ENCODE data around the gene RSRP1.
"Not testable (repeated sequence)": the region's sequence is repeated elsewhere in the genome, so short reads cannot be mapped to it uniquely, and the experiment has no call there.

The RSRP1 gene

DNA sequence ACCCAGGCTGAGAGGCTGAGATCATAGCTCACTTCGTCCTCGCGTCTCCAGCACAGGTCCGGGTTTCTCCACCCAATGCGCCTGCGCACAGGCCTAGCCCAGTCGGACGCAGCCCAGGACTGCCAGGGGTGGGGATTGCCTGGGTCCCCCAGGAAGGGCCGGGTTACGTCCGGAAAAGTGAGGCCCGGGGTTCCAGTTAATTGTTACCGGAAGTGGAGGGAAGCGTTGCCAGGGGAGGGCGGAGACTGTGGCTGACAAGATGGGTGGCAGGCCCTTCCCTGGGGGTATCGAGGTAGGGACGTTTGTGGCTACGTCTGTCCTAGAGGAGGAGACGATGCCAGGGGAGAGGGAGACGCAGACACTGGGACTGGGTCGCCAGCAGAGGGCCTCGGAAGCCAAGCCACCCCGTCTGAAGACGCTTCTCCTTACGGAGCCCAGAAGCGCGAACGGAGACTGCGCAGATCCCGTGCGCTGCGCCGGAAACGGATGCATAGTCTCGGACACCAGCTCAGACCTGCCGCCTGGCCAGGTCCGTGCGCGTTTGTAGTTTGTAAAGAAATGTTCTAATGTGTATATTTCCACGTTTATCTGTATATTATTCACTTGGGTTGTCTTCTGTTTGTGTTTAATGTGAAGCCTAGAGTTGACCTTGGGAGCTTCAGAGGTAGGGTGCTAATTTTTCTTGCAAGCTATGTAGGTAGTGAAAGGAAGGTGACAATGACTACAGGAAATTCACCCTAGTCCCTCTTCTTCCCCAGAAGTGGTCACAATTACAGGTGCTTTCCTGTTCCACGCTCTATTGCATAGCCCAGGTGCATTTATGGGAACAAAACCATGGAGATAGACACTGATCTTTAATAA lies 7.3 kb downstream of the RSRP1 start:
- H3K4me3 ChIP-seq (ENCODE audit: low read depth, low read length): peak overlapping the region; percentile 69
- peak; percentile 96 for DNase-seq (ENCODE audit: low read depth)
- TF ChIP-seq, protein P1, sequence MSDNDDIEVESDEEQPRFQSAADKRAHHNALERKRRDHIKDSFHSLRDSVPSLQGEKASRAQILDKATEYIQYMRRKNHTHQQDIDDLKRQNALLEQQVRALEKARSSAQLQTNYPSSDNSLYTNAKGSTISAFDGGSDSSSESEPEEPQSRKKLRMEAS (IDR thresholded peaks at IDR 0.05; ENCODE audit: low read depth, low read length): peak; percentile 56
- peak; percentile 70 for TF ChIP-seq MYC (IDR thresholded peaks at IDR 0.05; ENCODE audit: low read depth, low read length)
- TF ChIP-seq, protein P2, sequence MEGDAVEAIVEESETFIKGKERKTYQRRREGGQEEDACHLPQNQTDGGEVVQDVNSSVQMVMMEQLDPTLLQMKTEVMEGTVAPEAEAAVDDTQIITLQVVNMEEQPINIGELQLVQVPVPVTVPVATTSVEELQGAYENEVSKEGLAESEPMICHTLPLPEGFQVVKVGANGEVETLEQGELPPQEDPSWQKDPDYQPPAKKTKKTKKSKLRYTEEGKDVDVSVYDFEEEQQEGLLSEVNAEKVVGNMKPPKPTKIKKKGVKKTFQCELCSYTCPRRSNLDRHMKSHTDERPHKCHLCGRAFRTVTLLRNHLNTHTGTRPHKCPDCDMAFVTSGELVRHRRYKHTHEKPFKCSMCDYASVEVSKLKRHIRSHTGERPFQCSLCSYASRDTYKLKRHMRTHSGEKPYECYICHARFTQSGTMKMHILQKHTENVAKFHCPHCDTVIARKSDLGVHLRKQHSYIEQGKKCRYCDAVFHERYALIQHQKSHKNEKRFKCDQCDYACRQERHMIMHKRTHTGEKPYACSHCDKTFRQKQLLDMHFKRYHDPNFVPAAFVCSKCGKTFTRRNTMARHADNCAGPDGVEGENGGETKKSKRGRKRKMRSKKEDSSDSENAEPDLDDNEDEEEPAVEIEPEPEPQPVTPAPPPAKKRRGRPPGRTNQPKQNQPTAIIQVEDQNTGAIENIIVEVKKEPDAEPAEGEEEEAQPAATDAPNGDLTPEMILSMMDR (IDR thresholded peaks at IDR 0.05; ENCODE audit: low read depth, low read length): peak; percentile 57
- TF ChIP-seq POLR2A (IDR thresholded peaks at IDR 0.05; ENCODE audit: extremely low read depth, insufficient read length): peak; percentile 77

DNA sequence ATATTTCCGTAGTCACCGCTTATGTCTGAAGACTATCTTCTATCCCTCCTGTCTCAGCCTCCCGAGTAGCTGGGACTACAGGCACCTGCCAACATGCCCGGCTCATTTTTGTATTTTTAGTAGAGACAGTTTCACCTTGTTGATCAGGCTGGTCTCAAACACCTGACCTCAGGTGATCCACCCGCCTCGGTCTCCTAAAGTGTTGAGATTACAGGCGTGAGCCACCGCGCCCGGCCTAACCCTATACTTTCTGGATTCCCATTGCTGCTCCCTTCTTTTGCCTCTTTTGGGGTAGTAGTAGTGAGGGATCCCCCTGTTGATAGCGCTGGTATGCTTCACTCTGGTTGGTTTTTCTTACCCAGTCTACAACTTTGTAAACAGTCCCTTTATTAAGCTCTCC lies 9.2 kb downstream of the RSRP1 start:
- no peak for DNase-seq (ENCODE audit: low read depth)
- no peak overlapping the region for H3K4me3 ChIP-seq (ENCODE audit: low read depth, low read length)
- TF ChIP-seq POLR2A (IDR thresholded peaks at IDR 0.05; ENCODE audit: extremely low read depth, insufficient read length) (no peak), MYC (IDR thresholded peaks at IDR 0.05; ENCODE audit: low read depth, low read length) (no peak)
- TF ChIP-seq, protein P1 (IDR thresholded peaks at IDR 0.05; ENCODE audit: low read depth, low read length): no peak
- TF ChIP-seq, protein P2 (IDR thresholded peaks at IDR 0.05; ENCODE audit: low read depth, low read length): no peak

DNA sequence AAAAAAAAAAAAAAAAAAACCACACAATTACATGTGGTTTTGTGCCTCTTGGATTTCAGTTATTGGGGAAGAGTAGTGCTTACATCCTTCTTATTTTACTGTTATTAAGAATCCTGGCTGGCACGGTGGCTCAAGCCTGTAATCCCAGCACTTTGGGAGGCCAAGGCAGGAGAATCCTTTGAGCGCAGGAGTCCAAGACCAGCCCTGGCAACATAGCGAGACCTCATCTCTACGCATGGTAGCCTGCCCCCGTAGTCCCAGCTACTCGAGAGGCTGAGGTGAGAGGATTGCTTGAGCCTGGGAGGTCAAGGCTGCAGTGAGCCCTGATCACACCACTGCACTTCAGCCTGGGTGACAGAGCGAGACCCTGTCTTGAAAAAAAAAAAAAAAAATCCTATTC lies 11.0 kb downstream of the RSRP1 start:
- H3K4me3 ChIP-seq (ENCODE audit: low read depth, low read length); DNase-seq (ENCODE audit: low read depth): not testable (repeated sequence)

DNA sequence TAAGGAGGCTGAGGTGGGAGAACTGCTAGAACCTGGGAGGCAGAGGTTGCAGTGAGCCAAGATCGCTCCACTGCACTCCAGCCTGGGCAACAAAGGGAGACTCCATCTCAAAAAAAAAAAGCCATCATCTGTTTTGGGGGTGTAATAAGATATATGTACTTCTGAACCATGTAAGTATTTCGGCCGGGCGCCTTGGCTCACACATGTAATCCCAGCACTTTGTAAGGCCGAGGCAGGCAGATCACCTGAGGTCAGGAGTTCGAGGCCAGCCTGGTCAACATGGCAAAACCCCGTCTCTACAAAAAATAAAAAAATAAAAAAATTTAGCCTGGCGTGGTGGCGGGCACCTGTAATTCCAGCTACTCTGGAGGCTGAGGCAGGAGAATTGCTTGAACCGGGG lies 11.8 kb downstream of the RSRP1 start:
- H3K4me3 ChIP-seq (ENCODE audit: low read depth, low read length); DNase-seq (ENCODE audit: low read depth): not testable (repeated sequence)

DNA sequence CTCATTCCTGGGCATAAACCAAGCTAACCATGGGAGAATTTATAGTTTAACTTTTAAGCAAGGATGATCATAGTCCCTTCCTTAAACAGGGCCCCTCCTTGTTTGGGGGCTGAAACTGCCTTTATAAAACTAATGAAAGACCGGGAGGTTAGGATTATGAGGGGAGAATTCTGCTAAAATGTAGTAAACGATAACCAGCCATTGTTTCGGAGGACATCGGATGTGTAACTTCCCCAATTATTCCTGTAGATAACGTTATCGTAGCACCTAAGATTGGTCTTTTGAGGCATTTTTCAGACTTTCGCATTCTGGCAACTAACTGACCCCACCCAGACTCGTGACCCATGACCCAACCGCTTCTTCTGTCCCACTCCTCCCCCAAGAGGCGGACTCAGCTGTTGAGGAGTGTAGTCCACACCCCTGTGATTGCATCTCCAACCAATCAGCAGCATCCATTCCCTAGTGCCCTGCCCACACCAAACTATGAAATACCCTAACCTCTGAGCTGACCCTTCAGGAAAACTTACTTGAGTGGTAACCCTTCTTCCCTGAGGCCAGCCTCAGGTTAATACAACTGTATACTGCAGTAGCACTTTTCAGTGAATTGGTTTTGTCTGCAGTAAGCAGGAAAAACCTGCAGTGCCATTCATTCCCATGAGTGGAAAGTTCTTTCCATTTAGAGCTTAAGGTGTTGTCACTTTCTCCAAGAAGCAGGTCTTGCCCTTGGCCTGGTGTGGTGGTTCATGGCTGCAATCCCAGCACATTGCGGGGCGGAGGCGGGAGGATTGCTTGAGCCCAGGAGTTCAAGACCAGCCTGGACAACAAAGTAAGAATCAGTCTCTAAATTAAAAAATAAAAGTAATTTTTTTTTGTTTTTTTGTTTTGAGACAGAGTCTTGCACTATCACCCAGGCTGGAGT lies 14.1 kb downstream of the RSRP1 start:
- DNase-seq (ENCODE audit: low read depth): peak; percentile 89
- TF ChIP-seq, protein P1 (IDR thresholded peaks at IDR 0.05; ENCODE audit: low read depth, low read length): peak; percentile 44
- TF ChIP-seq POLR2A (IDR thresholded peaks at IDR 0.05; ENCODE audit: extremely low read depth, insufficient read length): peak; percentile 37
- TF ChIP-seq, protein P2 (IDR thresholded peaks at IDR 0.05; ENCODE audit: low read depth, low read length): no peak
- H3K4me3 ChIP-seq (ENCODE audit: low read depth, low read length): peak overlapping the region; percentile 99

DNA sequence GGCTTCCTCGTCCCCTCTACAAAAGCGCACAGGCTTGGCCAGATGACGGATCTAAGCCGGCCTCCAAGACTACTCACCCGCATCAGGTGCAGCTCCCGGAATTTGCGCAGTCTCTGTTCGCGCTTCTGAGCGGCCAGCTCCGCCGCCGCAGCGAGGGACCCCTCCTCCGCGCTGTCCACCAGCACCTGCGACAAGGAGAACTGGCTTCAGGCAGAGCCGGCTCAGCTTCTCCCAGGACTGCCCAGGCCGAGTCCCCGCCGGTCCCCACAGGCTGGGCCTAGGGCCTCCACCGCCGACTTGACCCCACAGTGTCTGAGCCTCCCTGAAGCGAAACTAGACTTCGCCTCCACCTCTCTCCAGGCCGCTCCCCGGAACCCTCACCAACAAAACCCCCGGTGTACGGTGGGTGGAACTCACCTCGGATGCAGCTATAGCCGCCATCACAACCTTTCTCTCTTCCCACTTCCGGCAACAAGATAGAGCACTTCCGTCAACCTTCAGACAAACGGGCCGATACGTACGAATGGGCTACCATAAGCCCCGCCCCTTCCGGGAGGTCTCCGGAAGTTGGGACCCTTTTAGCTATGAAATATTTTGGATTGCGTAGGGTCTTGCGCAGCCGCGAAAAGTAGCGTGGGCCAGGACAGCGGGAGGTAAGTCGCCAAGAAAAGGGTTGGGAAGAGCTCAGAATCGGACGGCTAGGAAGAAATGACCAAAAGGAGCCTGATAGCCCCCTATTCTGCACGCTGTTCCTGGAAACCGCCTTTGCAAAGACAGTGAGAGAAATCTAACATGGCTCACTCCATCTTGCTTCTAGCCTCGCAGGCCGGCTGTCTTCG lies 15.0 kb downstream of the RSRP1 start, which contains the start of gene SYF2:
TSS of gene SYF2 (minus strand) at position 476 of the 839 bp plus-strand sequence. CDS start at position 441, 35 bp downstream.
- peak; percentile 95 for DNase-seq (ENCODE audit: low read depth)
- TF ChIP-seq MYC (IDR thresholded peaks at IDR 0.05; ENCODE audit: low read depth, low read length) (peak; percentile 85), POLR2A (IDR thresholded peaks at IDR 0.05; ENCODE audit: extremely low read depth, insufficient read length) (peak; percentile 83)
- TF ChIP-seq, protein P2 (IDR thresholded peaks at IDR 0.05; ENCODE audit: low read depth, low read length): no peak
- TF ChIP-seq, protein P1 (IDR thresholded peaks at IDR 0.05; ENCODE audit: low read depth, low read length): peak; percentile 68
- peak within 1 kb of the TSS; percentile 99 for H3K4me3 ChIP-seq (ENCODE audit: low read depth, low read length)

Measured in NB4 (cell line).